HepG2 (cell line): ENCODE data around the gene CCDC121. TPM values are rescaled to one million over a fixed set of nuclear protein-coding genes. Genes with fewer than 3 reads are reported as not detected.

Experiments used
- AHR ChIP-seq: IDR thresholded peaks from 2 replicates; pipeline ENCODE4 v1.6.1; 2018; ENCODE audit warnings: missing genetic modification reagents, missing compliant biosample characterization
- ATRX ChIP-seq: sonication (generic); formaldehyde crosslinking; IDR thresholded peaks from 2 replicates; pipeline ENCODE4 v1.4.0; 2020; ENCODE audit warnings: missing genetic modification reagents, borderline replicate concordance
- CCDC6 ChIP-seq: sonication (generic); formaldehyde crosslinking; IDR thresholded peaks from 2 replicates; pipeline ENCODE4 v1.8.1; 2022; ENCODE audit warnings: mild to moderate bottlenecking, missing genetic modification reagents, moderate library complexity
- IRX3 ChIP-seq: sonication (generic); formaldehyde crosslinking; IDR thresholded peaks from 2 replicates; pipeline ENCODE4 v1.8.1; 2023; ENCODE audit warnings: mild to moderate bottlenecking, low read depth, missing genetic modification reagents, borderline replicate concordance
- KLF15 ChIP-seq: sonication (generic); formaldehyde crosslinking; IDR thresholded peaks from 2 replicates; pipeline ENCODE4 v1.8.1; 2023; ENCODE audit warnings: borderline replicate concordance, mild to moderate bottlenecking, inconsistent platforms, missing genetic modification reagents, mixed read lengths
- NR2C2 ChIP-seq: sonication (generic); formaldehyde crosslinking; IDR thresholded peaks from 2 replicates; pipeline ENCODE4 v1.4.0; 2020; ENCODE audit warnings: missing genetic modification reagents, mild to moderate bottlenecking, moderate library complexity, borderline replicate concordance
- NRL ChIP-seq: sonication (generic); formaldehyde crosslinking; IDR thresholded peaks from 2 replicates; pipeline ENCODE4 v1.5.0; 2020; ENCODE audit warnings: missing genetic modification reagents, mild to moderate bottlenecking, moderate library complexity, borderline replicate concordance
- PCBP2 ChIP-seq: fragments of 200-400 bp; formaldehyde crosslinking; optimal IDR thresholded peaks from 2 replicates; pipeline ENCODE3; 2018; ENCODE audit warnings: low read length, low read depth; ENCODE audit not compliant: poor library complexity, severe bottlenecking
- SSRP1 ChIP-seq: IDR thresholded peaks from 2 replicates; pipeline ENCODE4 v1.6.1; 2016; ENCODE audit warnings: control low read depth
- TBX2 ChIP-seq: sonication (generic); formaldehyde crosslinking; IDR thresholded peaks from 2 replicates; pipeline ENCODE4 v1.5.0; 2020; ENCODE audit warnings: missing genetic modification reagents, mild to moderate bottlenecking, borderline replicate concordance
- TGIF2 ChIP-seq: IDR thresholded peaks from 2 replicates; pipeline ENCODE4 v1.6.1; 2016; ENCODE audit warnings: control low read depth, missing compliant biosample characterization
- ZFAT ChIP-seq: sonication (generic); formaldehyde crosslinking; conservative IDR thresholded peaks from 2 replicates; pipeline ENCODE4 v1.8.1; 2023; ENCODE audit warnings: missing genetic modification reagents, inconsistent platforms
- ZFP36 ChIP-seq: fragments of 150-350 bp; IDR thresholded peaks from 2 replicates; pipeline ENCODE4 v1.6.1; 2018; ENCODE audit warnings: borderline replicate concordance, low read length, low read depth; ENCODE audit not compliant: partially characterized antibody
- ZNF263 ChIP-seq: sonication (generic); formaldehyde crosslinking; IDR thresholded peaks from 2 replicates; pipeline ENCODE4 v1.4.0; 2020; ENCODE audit warnings: missing genetic modification reagents
- ZNF296 ChIP-seq: sonication (generic); formaldehyde crosslinking; conservative IDR thresholded peaks from 2 replicates; pipeline ENCODE4 v1.5.0; 2020; ENCODE audit warnings: mild to moderate bottlenecking, missing genetic modification reagents
- ZNF3 ChIP-seq: IDR thresholded peaks from 2 replicates; pipeline ENCODE4 v1.7.0; 2017; ENCODE audit warnings: inconsistent platforms
- ZNF580 ChIP-seq: IDR thresholded peaks from 2 replicates; pipeline ENCODE4 v1.6.1; 2016; ENCODE audit warnings: low read depth, borderline replicate concordance
- ZNF737 ChIP-seq: sonication (generic); formaldehyde crosslinking; IDR thresholded peaks from 2 replicates; pipeline ENCODE4 v1.5.0; 2020; ENCODE audit warnings: missing genetic modification reagents, mild to moderate bottlenecking, borderline replicate concordance
- polyA plus RNA-seq, 8 experiments: library from polyadenylated mRNA; depleted of rRNA in 3 of 8; stranded (reverse) in 7 of 8; unstranded in 1 of 8; fragments of >200 nt; fragmentation: Illumina TruSeq in 4 of 8; extraction: Trizol in 4 of 8; gene quantifications; 2 replicates each; pipeline versions ENCODE4 v1.2.1 to v1.2.3, GENCODE V29; 2011 to 2016; ENCODE audit warnings: low read depth in 4 of 8, missing spikeins in 1 of 8, mixed read lengths in 1 of 8; ENCODE audit not compliant: insufficient read depth in 1 of 8
- total RNA-seq, 5 experiments: library from RNA; depleted of rRNA; stranded (reverse); fragments of >200 nt; fragmentation: Illumina TruSeq; extraction: Trizol; gene quantifications; 2 replicates each; pipeline ENCODE4 v1.2.3, GENCODE V29; 2016; ENCODE audit warnings: low read depth in 1 of 5
- TF ChIP-seq, protein P1 (sequence below): sonication (generic); formaldehyde crosslinking; IDR thresholded peaks from 2 replicates; pipeline ENCODE4 v1.8.1; 2023; ENCODE audit warnings: mild to moderate bottlenecking, inconsistent platforms, moderate library complexity, missing genetic modification reagents, borderline replicate concordance
- TF ChIP-seq, protein P2 (sequence below): sonication (generic); formaldehyde crosslinking; conservative IDR thresholded peaks from 2 replicates; pipeline ENCODE4 v1.8.1; 2023; ENCODE audit warnings: missing genetic modification reagents
- TF ChIP-seq, protein P3 (sequence below): sonication (generic); formaldehyde crosslinking; conservative IDR thresholded peaks from 2 replicates; pipeline ENCODE4 v1.5.0; 2020; ENCODE audit warnings: missing genetic modification reagents
- TF ChIP-seq, protein P4 (sequence below): sonication (generic); formaldehyde crosslinking; IDR thresholded peaks from 2 replicates; pipeline ENCODE4 v1.4.0; 2020; ENCODE audit warnings: missing genetic modification reagents

Gene CCDC121
- total and polyA plus RNA-seq, 2 of the 13 experiments (the other 11 are each of a cell fraction or from before 2014, with no cell fraction given): 1.9 to 3.0 TPM

GRCh38 chr2:27663285-27664153 lies 34.7 kb upstream of the CCDC121 start, which contains the start of the genes SLC4A1AP and SUPT7L (continued):
- TF ChIP-seq, protein P1, sequence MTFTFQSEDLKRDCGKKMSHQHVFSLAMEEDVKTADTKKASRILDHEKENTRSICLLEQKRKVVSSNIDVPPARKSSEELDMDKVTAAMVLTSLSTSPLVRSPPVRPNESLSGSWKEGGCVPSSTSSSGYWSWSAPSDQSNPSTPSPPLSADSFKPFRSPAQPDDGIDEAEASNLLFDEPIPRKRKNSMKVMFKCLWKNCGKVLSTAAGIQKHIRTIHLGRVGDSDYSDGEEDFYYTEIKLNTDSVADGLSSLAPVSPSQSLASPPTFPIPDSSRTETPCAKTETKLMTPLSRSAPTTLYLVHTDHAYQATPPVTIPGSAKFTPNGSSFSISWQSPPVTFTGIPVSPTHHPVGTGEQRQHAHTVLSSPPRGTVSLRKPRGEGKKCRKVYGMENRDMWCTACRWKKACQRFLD (CRISPR knock-in tag): peak; percentile 65; the same call in 1 of the 2 replicates
- TF ChIP-seq NR2C2 (CRISPR knock-in tag) (peak; percentile 99), ZNF263 (peak; percentile 89), IRX3 (CRISPR knock-in tag) (peak; percentile 89), ZNF580 (CRISPR knock-in tag) (no peak; the same call in none of the 2 replicates), ZNF296 (CRISPR knock-in tag) (peak; percentile 79; the same call in 1 of the 2 replicates), CCDC6 (CRISPR knock-in tag) (peak; percentile 88; the same call in 1 of the 2 replicates), ZNF737 (CRISPR knock-in tag) (peak; percentile 96; the same call in 1 of the 2 replicates), KLF15 (CRISPR knock-in tag) (0 out of 2 replicates have a peak, but pooled peaks have one; percentile 32), ZFAT (peak; percentile 77), TBX2 (peak; percentile 82), TGIF2 (CRISPR knock-in tag) (peak; percentile 90), AHR (CRISPR knock-in tag) (peak; percentile 88; the same call in 1 of the 2 replicates), PCBP2 (peak; percentile 51), ATRX (CRISPR knock-in tag) (no peak), ZNF3 (CRISPR knock-in tag) (0 out of 2 replicates have a peak, but pooled peaks have one; percentile 36), SSRP1 (CRISPR knock-in tag) (peak; percentile 94), ZFP36 (peak; percentile 7), NRL (CRISPR knock-in tag) (peak; percentile 93)
- TF ChIP-seq, protein P2, sequence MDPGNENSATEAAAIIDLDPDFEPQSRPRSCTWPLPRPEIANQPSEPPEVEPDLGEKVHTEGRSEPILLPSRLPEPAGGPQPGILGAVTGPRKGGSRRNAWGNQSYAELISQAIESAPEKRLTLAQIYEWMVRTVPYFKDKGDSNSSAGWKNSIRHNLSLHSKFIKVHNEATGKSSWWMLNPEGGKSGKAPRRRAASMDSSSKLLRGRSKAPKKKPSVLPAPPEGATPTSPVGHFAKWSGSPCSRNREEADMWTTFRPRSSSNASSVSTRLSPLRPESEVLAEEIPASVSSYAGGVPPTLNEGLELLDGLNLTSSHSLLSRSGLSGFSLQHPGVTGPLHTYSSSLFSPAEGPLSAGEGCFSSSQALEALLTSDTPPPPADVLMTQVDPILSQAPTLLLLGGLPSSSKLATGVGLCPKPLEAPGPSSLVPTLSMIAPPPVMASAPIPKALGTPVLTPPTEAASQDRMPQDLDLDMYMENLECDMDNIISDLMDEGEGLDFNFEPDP (CRISPR knock-in tag): no peak
- TF ChIP-seq, protein P3, sequence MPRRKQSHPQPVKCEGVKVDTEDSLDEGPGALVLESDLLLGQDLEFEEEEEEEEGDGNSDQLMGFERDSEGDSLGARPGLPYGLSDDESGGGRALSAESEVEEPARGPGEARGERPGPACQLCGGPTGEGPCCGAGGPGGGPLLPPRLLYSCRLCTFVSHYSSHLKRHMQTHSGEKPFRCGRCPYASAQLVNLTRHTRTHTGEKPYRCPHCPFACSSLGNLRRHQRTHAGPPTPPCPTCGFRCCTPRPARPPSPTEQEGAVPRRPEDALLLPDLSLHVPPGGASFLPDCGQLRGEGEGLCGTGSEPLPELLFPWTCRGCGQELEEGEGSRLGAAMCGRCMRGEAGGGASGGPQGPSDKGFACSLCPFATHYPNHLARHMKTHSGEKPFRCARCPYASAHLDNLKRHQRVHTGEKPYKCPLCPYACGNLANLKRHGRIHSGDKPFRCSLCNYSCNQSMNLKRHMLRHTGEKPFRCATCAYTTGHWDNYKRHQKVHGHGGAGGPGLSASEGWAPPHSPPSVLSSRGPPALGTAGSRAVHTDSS (CRISPR knock-in tag): no peak
- TF ChIP-seq, protein P4, sequence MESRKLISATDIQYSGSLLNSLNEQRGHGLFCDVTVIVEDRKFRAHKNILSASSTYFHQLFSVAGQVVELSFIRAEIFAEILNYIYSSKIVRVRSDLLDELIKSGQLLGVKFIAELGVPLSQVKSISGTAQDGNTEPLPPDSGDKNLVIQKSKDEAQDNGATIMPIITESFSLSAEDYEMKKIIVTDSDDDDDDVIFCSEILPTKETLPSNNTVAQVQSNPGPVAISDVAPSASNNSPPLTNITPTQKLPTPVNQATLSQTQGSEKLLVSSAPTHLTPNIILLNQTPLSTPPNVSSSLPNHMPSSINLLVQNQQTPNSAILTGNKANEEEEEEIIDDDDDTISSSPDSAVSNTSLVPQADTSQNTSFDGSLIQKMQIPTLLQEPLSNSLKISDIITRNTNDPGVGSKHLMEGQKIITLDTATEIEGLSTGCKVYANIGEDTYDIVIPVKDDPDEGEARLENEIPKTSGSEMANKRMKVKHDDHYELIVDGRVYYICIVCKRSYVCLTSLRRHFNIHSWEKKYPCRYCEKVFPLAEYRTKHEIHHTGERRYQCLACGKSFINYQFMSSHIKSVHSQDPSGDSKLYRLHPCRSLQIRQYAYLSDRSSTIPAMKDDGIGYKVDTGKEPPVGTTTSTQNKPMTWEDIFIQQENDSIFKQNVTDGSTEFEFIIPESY (CRISPR knock-in tag): peak; percentile 79
